ENCODE data around the gene CARM1.

DNA sequence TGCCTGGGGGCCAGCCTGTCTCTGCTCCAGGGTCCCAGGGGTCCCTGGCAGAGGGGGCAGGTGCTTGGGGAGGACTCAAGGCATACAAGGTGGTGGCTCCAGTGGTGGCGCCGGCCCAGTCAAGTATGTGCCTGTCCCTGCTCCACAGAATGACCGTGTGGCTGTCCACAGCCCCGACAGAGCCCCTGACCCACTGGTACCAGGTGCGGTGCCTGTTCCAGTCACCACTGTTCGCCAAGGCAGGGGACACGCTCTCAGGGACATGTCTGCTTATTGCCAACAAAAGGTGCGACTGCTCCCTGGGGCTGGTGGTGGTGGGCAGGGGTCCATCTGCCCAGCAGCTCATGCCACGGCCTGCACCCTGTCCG, 48.9 kb downstream of the CARM1 start:
- TF ChIP-seq CTCF (IDR thresholded peaks at IDR 0.05; ENCODE audit: insufficient read depth, low read length, poor library complexity, severe bottlenecking), result no peak
- no peak for TF ChIP-seq EZH2phosphoT487 (conservative IDR thresholded peaks at IDR 0.05; ENCODE audit: low read length)

Measured in SU-DHL-6 (cell line).